ENCODE measurements around the gene MYO1F.

GRCh38 chr19:8487137-8487851 lies 89.9 kb downstream of the MYO1F start:
- no peak for TF ChIP-seq ARNT (IDR thresholded peaks at IDR 0.05)
- TF ChIP-seq FOXM1 (IDR thresholded peaks at IDR 0.05; ENCODE audit: borderline replicate concordance), result no peak
- TF ChIP-seq BHLHE40 (IDR thresholded peaks at IDR 0.05; ENCODE audit: borderline replicate concordance), result no peak
- TF ChIP-seq TARDBP (IDR thresholded peaks at IDR 0.05), result no peak
- no peak for TF ChIP-seq ZNF384 (IDR thresholded peaks at IDR 0.05)
- no peak for TF ChIP-seq NFRKB (IDR thresholded peaks at IDR 0.05)
- TF ChIP-seq CTBP1 (IDR thresholded peaks at IDR 0.05; ENCODE audit: borderline replicate concordance), result no peak
- TF ChIP-seq SP1 (IDR thresholded peaks at IDR 0.05), result no peak
- TF ChIP-seq LEF1 (IDR thresholded peaks at IDR 0.05; ENCODE audit: borderline replicate concordance), result no peak
- TF ChIP-seq SUZ12 (IDR thresholded peaks at IDR 0.05), result no peak
- TF ChIP-seq PKNOX1 (IDR thresholded peaks at IDR 0.05), result no peak
- TF ChIP-seq FOXK2 (IDR thresholded peaks at IDR 0.05), result no peak
- TF ChIP-seq FOXA1 (IDR thresholded peaks at IDR 0.05), result no peak

Measured in HEK293T (cell line).